NCI-H1092 (cell line): Measurements from ENCODE around the gene C1orf21.

Experiments used
- DNase-seq: peaks from one replicate; lab custom pipeline; 2025; lab: John Stamatoyannopoulos, UW

The C1orf21 gene

GRCh38 chr1:184387069-184387475 is 243 bp downstream of the C1orf21 start:
- DNase-seq = no peak

GRCh38 chr1:184387476-184388318 is 868 bp downstream of the C1orf21 start:
- DNase-seq = peak; percentile 45

DNA sequence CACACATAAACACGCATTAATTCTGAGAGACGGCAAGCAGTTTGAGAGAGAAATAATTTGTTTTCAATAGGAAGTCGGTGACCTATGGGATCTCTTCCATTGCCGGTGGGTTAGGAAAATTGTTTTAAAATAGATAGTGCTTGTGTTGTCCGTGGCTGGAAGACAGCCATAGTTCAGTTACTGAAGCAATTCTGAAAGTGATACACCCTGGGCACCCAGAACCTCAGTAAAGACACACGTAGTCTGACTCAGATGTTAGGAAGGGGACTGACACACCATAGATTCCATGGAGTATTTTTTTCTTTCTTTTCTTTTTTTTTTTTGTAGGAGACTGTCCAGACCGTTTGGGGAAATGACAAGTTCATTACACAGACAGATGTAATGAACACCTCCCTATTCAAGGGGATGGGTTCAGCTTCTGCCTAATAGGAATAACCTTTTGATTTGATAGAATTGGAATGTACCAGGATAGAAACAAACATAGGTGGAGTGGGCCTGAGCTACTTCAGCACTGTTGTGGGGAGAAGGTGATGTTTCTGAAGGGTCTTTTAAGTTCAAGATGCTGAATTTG is 1.6 kb downstream of the C1orf21 start:
- DNase-seq = no peak

GRCh38 chr1:184388971-184389370 is 2.1 kb downstream of the C1orf21 start:
- no peak for DNase-seq

- DNase-seq = no peak
Measured at GRCh38 chr1:184389446-184389845, 2.6 kb downstream of the C1orf21 start.

DNA sequence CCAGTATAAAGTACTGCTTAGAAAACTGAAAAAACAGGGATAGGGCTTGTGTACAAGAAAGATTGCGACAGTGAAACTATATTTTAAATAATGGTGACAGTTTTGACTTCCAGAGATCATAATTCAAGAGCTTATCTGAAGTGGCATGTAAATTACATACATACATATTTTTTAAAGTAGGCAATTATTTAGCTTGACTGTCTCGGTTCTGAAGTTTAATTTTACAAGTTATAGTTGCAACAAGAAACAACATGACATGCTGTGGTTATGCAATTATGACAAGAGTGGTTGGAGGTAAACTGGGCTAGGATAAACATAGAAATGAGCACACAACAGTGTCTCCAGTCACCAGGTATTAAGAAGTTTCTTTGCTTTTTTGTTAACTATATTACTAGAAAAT is 4.1 kb downstream of the C1orf21 start:
- DNase-seq = no peak

- DNase-seq = no peak
Measured at GRCh38 chr1:184392067-184392466, 5.2 kb downstream of the C1orf21 start.

DNA sequence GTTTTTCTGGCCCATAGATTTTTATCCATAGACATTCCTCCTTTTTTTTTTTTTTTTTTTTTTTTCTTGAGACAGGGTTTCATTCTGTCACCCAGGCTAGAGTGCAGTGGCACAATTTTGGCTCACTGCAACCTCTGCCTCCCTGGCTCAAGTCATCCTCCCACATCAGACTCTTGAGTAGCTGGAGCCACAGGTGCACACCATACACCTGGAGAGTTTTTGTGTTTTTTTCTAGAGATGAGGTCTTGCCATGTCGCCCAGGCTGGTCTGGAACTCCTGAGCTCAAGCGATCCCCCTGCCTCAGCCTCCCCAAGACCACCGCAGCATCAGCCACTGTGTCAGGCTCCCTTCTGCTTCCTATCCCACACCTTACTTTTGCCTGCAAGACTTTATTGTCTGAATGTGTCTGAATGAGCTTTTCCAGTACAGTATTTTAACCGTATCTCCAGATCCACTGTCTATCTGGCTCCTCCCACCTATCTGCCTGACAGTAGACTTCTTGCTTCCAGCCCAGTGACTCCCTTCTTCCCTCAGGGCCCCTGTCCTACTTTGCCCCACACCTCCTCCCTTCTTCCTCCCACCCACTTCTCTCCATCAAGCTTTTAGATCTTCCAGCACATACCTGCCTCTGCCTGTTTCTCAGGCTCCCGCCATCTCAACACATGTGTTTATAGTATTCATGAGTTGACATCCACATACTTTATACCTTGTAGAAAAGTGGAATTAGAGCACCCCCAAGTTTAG is 6.1 kb downstream of the C1orf21 start:
- DNase-seq = no peak

DNA sequence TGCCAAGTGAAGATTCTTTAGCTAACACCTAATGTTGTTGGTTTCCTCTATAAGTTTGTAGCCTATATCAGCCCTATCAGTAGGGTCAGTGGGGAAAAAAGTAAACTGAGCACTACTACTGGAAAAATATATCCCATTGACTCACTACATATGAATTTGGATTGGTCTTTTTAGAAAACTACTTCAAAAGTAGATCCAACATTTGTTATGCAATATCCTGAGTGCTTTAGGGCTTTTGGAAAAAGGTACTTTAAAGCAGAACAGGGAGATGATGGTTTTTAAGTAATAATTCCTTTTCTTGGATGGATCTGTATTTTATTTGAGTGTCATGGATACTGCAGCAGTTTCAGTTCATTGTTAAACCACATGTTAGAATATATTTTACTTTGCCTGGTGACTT is 7.1 kb downstream of the C1orf21 start:
- DNase-seq = no peak

GRCh38 chr1:184395370-184395769 is 8.5 kb downstream of the C1orf21 start:
- DNase-seq = no peak

GRCh38 chr1:184395937-184396480 is 9.2 kb downstream of the C1orf21 start:
- no peak for DNase-seq

- DNase-seq = no peak
Measured at GRCh38 chr1:184399192-184399847, 12.5 kb downstream of the C1orf21 start.

- no peak for DNase-seq
Measured at GRCh38 chr1:184403961-184404726, 17.3 kb downstream of the C1orf21 start.

- no peak for DNase-seq
Measured at GRCh38 chr1:184404727-184405027, 17.8 kb downstream of the C1orf21 start.

DNA sequence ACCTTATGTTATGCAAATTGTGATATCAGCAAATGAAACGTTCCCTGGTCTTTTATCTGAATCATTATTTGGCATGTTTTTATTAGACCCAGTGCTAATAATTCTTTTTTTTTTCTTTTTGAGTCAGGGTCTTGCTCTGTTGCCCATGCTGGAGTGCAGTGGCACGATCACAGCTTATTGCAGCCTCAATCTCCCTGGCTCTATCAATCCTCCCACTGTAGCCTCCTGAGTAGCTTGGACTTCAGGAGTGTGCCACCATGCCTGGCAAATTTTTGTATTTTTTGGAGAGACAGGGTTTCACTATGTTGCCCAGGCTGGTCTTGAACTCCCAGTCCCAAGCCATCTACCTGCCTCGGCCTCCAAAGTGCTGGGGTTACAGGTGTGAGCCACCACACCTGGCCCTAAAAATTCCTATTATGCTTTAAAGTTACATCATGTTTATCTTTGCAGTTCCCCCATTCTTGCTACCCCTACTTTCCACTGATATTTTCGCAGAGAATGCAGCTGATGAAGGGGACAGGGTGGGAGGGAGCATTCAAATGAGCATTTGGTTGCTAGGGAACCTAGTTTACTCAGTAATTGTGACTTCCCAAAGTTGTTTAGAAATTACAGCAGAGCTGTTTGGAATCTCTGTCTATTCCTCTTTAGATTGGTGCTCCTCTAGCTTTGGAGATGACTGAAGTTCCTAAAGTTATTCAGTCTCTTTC is 18.4 kb downstream of the C1orf21 start:
- no peak for DNase-seq

DNA sequence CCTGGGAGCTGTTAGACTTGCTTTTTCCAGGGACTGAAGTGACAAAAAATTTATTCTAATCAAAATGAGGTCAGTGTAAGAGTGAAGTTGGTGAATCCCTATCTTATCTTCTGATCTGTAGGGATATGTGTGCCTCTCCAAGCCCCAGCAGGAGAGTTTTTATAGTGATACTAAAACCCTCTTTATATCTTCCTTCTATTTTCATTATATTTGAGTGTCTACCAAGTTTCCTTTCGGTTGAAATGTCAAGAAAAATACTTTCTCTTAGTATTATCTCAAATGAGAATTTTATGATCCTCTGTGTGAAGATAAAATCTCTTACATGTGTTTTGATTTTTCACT is 18.9 kb downstream of the C1orf21 start:
- no peak for DNase-seq

DNA sequence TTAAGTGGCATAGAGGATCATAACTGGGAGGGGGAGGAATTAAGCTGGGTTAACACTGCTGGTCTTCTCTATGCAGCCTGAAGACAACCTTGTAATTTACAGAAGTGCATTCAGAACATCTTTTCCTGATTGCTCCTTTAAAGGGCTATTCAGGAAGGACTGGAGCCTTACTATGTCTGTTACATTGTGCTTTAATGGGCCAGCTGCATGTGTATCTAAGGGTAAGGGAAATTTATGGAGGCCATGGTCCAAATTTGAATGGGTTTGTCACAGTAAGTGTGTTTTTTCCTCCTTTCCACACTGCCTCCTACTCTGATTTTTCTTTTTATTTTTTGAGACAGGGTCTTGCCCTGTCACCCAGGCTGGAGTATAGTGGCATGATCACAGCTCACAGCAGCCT is 19.6 kb downstream of the C1orf21 start:
- no peak for DNase-seq

- no peak for DNase-seq
Measured at GRCh38 chr1:184407816-184408510, 21.1 kb downstream of the C1orf21 start.

DNA sequence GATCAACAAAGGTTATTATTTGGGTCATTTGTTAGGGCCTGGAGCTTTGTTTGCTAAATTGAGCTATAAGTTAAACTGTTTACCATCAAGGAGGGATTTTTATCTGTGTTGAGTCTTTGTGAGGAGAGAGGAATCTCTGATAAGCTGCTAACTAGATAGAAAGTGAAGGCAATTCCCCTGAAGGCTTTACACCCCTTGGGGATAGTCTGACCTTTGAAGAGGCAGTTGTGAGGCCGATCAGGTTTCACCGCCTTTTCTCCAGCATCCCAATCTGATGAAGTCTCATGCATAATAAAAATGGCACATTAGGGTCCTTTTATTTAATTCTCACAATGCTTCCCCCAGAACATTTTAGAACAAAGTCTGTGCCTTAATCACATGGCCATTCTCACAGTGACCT is 21.8 kb downstream of the C1orf21 start:
- no peak for DNase-seq

DNA sequence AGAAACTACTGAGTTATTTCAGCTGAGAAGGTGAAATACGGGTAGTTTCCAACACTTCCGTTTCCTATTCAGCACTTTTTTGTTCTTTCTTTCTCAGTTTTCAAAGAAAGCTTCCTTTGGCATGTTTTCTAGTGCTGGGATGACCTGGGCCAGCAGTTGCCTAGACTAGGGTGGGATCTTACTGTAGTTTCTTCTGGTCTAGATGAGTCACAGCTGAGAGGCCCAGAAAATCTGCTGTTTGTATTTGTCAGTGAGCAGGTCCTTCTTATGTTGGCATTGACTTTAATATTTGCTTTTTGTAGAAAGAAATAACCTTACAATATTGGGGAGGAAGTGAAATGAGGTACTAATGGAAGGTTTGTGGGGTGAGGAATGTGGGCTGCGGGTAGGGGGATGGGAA is 22.2 kb downstream of the C1orf21 start:
- no peak for DNase-seq

DNA sequence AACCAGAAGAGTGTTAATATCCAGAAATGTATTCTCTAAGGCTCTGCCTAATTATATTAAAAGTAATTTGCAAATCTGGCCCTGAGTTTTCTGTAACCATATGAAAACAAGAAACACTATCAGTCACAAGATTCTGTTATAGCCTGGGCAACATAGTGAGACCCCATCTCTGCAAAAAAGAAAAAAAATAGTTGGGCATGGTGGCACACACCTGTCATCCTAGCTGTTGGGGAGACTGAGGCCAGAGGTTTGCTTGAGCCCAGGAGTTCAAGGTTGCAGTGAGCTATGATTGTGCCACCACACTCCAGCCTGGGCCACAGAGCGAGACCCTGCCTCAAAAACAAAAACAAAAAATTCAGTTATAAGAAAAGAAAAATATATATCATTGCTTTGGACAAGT is 25.6 kb downstream of the C1orf21 start:
- DNase-seq = no peak
